ENCODE data around the gene KYNU. TPM values are rescaled to one million over a fixed set of nuclear protein-coding genes. Genes with fewer than 3 reads are reported as not detected.
"Not testable (repeated sequence)": the region's sequence is repeated elsewhere in the genome, so short reads cannot be mapped to it uniquely, and the experiment has no call there.

KYNU gene
- total and polyA plus RNA-seq, 4 donors = 1.2 to 13.5 (median 5.3) TPM

DNA sequence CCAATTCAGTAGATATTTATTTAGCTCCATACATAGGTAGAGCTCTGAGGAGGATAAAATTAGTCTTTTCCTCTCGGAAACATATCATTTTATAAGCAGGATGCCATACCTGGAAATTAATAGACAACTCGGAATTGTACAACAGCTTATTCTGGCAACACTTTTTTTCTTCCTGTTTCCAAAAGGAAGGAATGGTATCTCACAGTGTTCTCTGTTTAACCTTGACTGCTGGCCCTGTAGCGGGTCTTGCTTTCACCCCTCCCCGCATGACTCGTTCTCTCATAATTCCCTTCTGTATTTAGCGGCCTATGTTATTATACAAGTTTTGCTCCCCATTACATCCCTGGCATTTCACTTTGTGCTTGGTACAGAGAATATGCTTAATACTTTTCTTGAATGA lies 2.5 kb upstream of the KYNU start:
- DNase-seq (no peak), ATAC-seq (ENCODE audit: low FRiP score) (no peak)
- no peaks in the 10 kb centered on the region for H3K4me1 ChIP-seq (ENCODE audit: control insufficient read depth in 1 of 2, insufficient read depth in 2 of 2, low read length in 2 of 2)
- H3K4me3 ChIP-seq (ENCODE audit: low read length in 2 of 2) = no peak overlapping the region
- no peaks in the 10 kb centered on the region for H3K9me3 ChIP-seq (ENCODE audit: control insufficient read depth, low read length)
- H3K27ac ChIP-seq (ENCODE audit: low read depth in 1 of 2, low read length in 2 of 2) = no peak overlapping the region
- intact Hi-C loops (cut with DNase I) = no loop called here
- H3K27me3 ChIP-seq (ENCODE audit: control insufficient read depth in 1 of 2, insufficient read depth in 2 of 2, low read length in 1 of 2) = no peaks in the 10 kb centered on the region
- WGBS, 2 donors = 91 to 92% methylated on average over 6 of the region's 6 CpGs
- H3K36me3 ChIP-seq (ENCODE audit: control insufficient read depth in 1 of 2, insufficient read depth in 2 of 2, low read length in 1 of 2) = no peaks in the 10 kb centered on the region

DNA sequence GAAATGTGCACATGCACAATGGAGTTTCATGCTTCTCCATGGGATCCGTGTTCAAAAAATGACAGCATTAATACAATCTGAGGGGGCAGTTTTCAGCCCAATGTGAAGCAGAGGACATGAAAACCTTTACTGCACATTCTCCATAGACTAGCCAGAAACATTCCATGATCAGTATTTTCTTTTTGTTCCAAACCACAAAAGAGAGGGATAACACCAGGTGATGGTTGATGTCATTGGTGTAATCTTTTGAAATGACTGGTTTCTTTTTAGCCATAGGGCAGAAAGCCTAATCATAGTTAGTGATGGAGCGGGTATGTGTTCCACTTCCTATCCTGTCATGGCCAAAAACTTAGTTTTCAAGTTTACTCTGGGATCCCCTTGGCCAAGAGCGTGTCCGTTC lies 1.8 kb upstream of the KYNU start:
- Histone ChIP-seq H3K9me3 (ENCODE audit: control insufficient read depth, low read length) (no peaks in the 10 kb centered on the region), H3K27me3 (ENCODE audit: control insufficient read depth in 1 of 2, insufficient read depth in 2 of 2, low read length in 1 of 2) (no peaks in the 10 kb centered on the region), H3K4me1 (ENCODE audit: control insufficient read depth in 1 of 2, insufficient read depth in 2 of 2, low read length in 2 of 2) (peaks cover 0 to 2% of the 10 kb centered on the region in 2 donors), H3K27ac (ENCODE audit: low read depth in 1 of 2, low read length in 2 of 2) (no peak overlapping the region), H3K36me3 (ENCODE audit: control insufficient read depth in 1 of 2, insufficient read depth in 2 of 2, low read length in 1 of 2) (no peaks in the 10 kb centered on the region), H3K4me3 (ENCODE audit: low read length in 2 of 2) (no peak overlapping the region)
- ATAC-seq (ENCODE audit: low FRiP score) (no peak), DNase-seq (no peak)
- 85 to 88% methylated on average over 4 of the region's 4 CpGs for WGBS, 2 donors
- intact Hi-C loops (cut with DNase I) = no loop called here

DNA sequence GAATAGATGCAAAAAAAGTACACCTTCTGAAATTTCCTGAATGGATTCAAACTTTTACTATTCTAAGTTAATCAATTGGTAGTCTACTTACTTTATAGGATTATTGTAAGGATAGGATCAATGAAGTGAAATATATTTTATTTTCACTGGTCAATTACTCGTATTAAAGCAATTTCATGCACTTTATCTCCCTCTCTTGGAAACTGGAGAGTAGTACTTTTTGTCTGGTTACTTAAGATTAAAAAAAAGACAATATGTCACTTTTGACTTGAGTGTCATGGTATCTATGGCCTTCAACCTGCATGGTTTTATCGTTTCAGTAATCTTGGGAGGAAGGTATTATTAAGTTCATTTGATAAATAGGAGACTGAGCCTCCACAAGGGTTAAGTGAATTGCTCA lies 1.0 kb upstream of the KYNU start:
- no peaks in the 10 kb centered on the region for H3K27me3 ChIP-seq (ENCODE audit: control insufficient read depth in 1 of 2, insufficient read depth in 2 of 2, low read length in 1 of 2)
- ATAC-seq (ENCODE audit: low FRiP score) = no peak
- WGBS, 2 donors = 67 to 78% methylated on average over 2 of the region's 2 CpGs
- H3K4me3 ChIP-seq (ENCODE audit: low read length in 2 of 2) = no peak overlapping the region
- peaks cover 0 to 2% of the 10 kb centered on the region in 2 donors for H3K4me1 ChIP-seq (ENCODE audit: control insufficient read depth in 1 of 2, insufficient read depth in 2 of 2, low read length in 2 of 2)
- no peaks in the 10 kb centered on the region for H3K36me3 ChIP-seq (ENCODE audit: control insufficient read depth in 1 of 2, insufficient read depth in 2 of 2, low read length in 1 of 2)
- DNase-seq = no peak
- no peaks in the 10 kb centered on the region for H3K9me3 ChIP-seq (ENCODE audit: control insufficient read depth, low read length)
- no peak overlapping the region for H3K27ac ChIP-seq (ENCODE audit: low read depth in 1 of 2, low read length in 2 of 2)
- intact Hi-C loops (cut with DNase I) = no loop called here

DNA sequence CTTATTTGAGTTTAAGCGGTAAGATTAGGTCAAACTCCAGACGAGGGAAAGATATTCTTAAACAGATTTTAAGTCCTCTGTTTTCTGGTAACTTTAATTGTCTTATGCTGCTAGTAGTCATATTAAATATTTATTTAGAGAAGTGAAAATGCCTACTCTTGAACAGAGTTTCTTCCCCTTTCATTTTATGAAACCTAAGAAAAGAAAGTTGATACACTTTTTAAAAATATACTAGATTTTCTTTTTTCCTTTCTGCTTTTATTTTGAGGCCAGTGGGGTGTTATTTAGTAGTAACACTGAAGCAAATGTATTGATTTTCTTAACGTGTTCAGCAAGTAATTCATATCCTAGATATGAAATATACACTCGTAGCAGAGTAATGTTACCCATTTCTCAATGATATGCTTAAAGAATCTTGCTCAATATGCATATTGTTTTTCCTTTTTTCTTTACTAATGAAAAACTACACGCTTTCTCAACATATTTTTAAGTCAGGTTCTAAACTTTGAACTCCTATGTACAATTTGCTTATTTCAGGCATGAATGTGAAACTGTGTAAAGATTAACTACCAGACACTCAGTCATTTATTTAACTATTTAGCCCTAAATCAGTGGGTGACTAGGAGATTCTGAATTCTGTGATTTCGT lies 691 bp downstream of the KYNU start:
- ATAC-seq (ENCODE audit: low FRiP score) (no peak), DNase-seq (no peak)
- WGBS, 2 donors = 67 to 72% methylated on average over 6 of the region's 6 CpGs
- no peak overlapping the region for H3K27ac ChIP-seq (ENCODE audit: low read depth in 1 of 2, low read length in 2 of 2)
- H3K27me3 ChIP-seq (ENCODE audit: control insufficient read depth in 1 of 2, insufficient read depth in 2 of 2, low read length in 1 of 2) = no peaks in the 10 kb centered on the region
- H3K9me3 ChIP-seq (ENCODE audit: control insufficient read depth, low read length) = no peaks in the 10 kb centered on the region
- H3K4me3 ChIP-seq (ENCODE audit: low read length in 2 of 2) = no peak overlapping the region
- peaks cover 0 to 2% of the 10 kb centered on the region in 2 donors for H3K4me1 ChIP-seq (ENCODE audit: control insufficient read depth in 1 of 2, insufficient read depth in 2 of 2, low read length in 2 of 2)
- intact Hi-C loops (cut with DNase I) = no loop called here
- H3K36me3 ChIP-seq (ENCODE audit: control insufficient read depth in 1 of 2, insufficient read depth in 2 of 2, low read length in 1 of 2) = no peaks in the 10 kb centered on the region

DNA sequence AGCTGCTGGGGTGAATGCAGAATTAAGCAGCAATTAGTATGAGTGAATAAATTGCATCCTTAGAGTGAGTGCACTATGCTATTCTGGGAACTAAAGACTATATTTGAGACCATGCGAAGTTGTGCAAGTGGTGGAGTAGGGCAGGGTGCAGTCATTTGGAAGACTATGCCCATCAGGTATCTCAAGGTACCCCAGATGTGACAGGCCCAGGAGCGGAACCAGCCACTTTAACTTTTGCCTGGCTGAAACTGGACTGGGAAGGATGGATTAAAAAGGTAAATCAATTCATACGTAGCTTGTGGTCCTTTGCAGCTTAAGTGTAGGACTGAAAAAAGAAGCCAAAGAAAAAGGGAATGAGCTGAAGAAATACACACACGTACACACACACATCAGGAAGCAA lies 1.7 kb downstream of the KYNU start:
- intact Hi-C loops (cut with DNase I) = no loop called here
- no peak overlapping the region for H3K4me3 ChIP-seq (ENCODE audit: low read length in 2 of 2)
- H3K9me3 ChIP-seq (ENCODE audit: control insufficient read depth, low read length) = no peaks in the 10 kb centered on the region
- H3K4me1 ChIP-seq (ENCODE audit: control insufficient read depth in 1 of 2, insufficient read depth in 2 of 2, low read length in 2 of 2) = peaks cover 0 to 2% of the 10 kb centered on the region in 2 donors
- H3K36me3 ChIP-seq (ENCODE audit: control insufficient read depth in 1 of 2, insufficient read depth in 2 of 2, low read length in 1 of 2) = no peaks in the 10 kb centered on the region
- no peaks in the 10 kb centered on the region for H3K27me3 ChIP-seq (ENCODE audit: control insufficient read depth in 1 of 2, insufficient read depth in 2 of 2, low read length in 1 of 2)
- DNase-seq = no peak
- H3K27ac ChIP-seq (ENCODE audit: low read depth in 1 of 2, low read length in 2 of 2) = no peak overlapping the region
- no peak for ATAC-seq (ENCODE audit: low FRiP score)
- WGBS, 2 donors = 81 to 82% methylated on average over 4 of the region's 4 CpGs

DNA sequence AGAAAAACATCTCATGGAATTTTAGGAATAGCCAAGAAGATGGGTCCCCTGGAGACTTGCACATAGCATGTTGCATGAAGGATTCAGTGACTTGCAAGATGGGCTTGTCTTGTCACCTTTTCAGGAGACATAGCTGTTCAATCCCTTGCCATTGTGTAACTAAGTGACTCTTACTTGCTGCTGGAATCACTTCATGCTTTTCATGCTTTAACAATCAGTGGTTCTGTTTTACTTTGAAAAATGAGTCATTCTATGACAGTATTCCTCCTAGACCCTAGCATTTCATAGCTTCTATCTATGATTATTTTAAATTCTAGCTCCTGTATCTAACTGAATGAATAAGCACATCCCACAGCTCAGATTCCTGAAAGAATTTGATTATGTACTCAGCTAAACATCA lies 2.8 kb downstream of the KYNU start:
- no peak overlapping the region for H3K4me3 ChIP-seq (ENCODE audit: low read length in 2 of 2)
- intact Hi-C loops (cut with DNase I) = no loop called here
- ATAC-seq (ENCODE audit: low FRiP score) (no peak), DNase-seq (no peak)
- H3K27me3 ChIP-seq (ENCODE audit: control insufficient read depth in 1 of 2, insufficient read depth in 2 of 2, low read length in 1 of 2) = no peaks in the 10 kb centered on the region
- H3K27ac ChIP-seq (ENCODE audit: low read depth in 1 of 2, low read length in 2 of 2) = no peak overlapping the region
- H3K36me3 ChIP-seq (ENCODE audit: control insufficient read depth in 1 of 2, insufficient read depth in 2 of 2, low read length in 1 of 2) = no peaks in the 10 kb centered on the region
- H3K4me1 ChIP-seq (ENCODE audit: control insufficient read depth in 1 of 2, insufficient read depth in 2 of 2, low read length in 2 of 2) = peaks cover 0 to 2% of the 10 kb centered on the region in 2 donors
- no peaks in the 10 kb centered on the region for H3K9me3 ChIP-seq (ENCODE audit: control insufficient read depth, low read length)

DNA sequence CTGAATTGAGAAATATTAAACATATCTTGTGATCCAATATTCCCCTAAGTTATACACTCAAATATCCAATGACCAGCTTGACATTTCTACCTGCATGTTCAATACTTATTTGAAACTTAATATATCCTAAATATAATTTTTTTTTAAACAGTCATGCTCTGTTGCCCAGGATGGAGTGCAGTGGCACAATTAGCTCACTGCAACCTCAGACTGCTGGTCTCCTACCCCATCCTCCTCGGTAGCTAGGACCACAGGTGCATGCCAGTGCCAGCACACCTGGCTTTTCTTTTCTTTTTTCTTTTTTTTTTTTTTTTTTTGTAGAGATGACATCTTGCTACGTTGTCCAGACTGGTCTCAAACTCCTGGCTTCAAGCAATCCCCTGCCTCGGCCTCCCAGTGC lies 4.2 kb downstream of the KYNU start:
- Histone ChIP-seq H3K4me1 (ENCODE audit: control insufficient read depth in 1 of 2, insufficient read depth in 2 of 2, low read length in 2 of 2) (peaks cover 0 to 2% of the 10 kb centered on the region in 2 donors), H3K4me3 (ENCODE audit: low read length in 2 of 2) (no peak overlapping the region), H3K27ac (ENCODE audit: low read depth in 1 of 2, low read length in 2 of 2) (no peak overlapping the region), H3K27me3 (ENCODE audit: control insufficient read depth in 1 of 2, insufficient read depth in 2 of 2, low read length in 1 of 2) (no peaks in the 10 kb centered on the region), H3K9me3 (ENCODE audit: control insufficient read depth, low read length) (no peaks in the 10 kb centered on the region), H3K36me3 (ENCODE audit: control insufficient read depth in 1 of 2, insufficient read depth in 2 of 2, low read length in 1 of 2) (no peaks in the 10 kb centered on the region)
- intact Hi-C loops (cut with DNase I) = no loop called here
- ATAC-seq (ENCODE audit: low FRiP score) = no peak
- 83 to 89% methylated on average over 3 of the region's 3 CpGs for WGBS, 2 donors
- DNase-seq = no peak

DNA sequence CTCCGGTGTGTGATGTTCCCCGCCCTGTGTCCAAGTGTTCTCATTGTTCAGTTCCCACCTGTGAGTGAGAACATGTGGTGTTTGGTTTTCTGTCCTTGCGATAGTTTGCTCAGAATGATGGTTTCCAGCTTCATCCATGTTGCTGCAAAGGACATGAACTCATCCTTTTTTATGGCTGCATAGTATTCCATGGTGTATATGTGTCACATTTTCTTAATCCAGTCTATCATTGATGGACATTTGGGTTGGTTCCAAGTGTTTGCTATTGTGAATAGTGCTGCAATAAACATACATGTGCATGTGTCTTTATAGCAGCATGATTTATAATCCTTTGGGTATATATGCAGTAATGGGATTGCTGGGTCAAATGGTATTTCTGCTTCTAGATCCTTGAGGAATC lies 5.0 kb downstream of the KYNU start:
- H3K27me3 ChIP-seq (ENCODE audit: control insufficient read depth in 1 of 2, insufficient read depth in 2 of 2, low read length in 1 of 2); H3K36me3 ChIP-seq (ENCODE audit: control insufficient read depth in 1 of 2, insufficient read depth in 2 of 2, low read length in 1 of 2); H3K4me3 ChIP-seq (ENCODE audit: low read length in 2 of 2); ATAC-seq (ENCODE audit: low FRiP score); H3K4me1 ChIP-seq (ENCODE audit: control insufficient read depth in 1 of 2, insufficient read depth in 2 of 2, low read length in 2 of 2); H3K9me3 ChIP-seq (ENCODE audit: control insufficient read depth, low read length); intact Hi-C loops (cut with DNase I); H3K27ac ChIP-seq (ENCODE audit: low read depth in 1 of 2, low read length in 2 of 2); DNase-seq: not testable (repeated sequence)
- 93 to 99% methylated on average over 3 of the region's 3 CpGs for WGBS, 2 donors

DNA sequence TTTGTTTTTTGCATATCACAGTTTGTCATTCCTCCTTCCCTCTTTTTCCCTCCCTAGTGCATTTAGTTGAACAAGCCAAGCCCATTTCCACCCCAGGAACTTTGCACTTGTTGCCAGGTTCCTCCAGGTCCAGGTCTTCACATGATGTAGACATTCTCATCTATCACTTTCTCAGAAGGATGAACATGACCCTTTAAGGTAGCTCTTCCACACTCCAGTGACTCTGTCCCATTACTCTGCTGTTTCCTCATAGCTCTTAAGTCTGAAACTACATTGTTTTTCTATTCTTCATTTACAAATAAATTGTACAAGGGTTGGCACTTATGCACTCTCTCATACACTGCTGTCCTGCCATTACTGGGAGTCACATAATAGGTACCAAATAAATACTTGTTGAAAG lies 6.1 kb downstream of the KYNU start:
- Histone ChIP-seq H3K9me3 (ENCODE audit: control insufficient read depth, low read length) (no peaks in the 10 kb centered on the region), H3K4me1 (ENCODE audit: control insufficient read depth in 1 of 2, insufficient read depth in 2 of 2, low read length in 2 of 2) (peaks cover 0 to 2% of the 10 kb centered on the region in 2 donors), H3K36me3 (ENCODE audit: control insufficient read depth in 1 of 2, insufficient read depth in 2 of 2, low read length in 1 of 2) (no peaks in the 10 kb centered on the region), H3K27ac (ENCODE audit: low read depth in 1 of 2, low read length in 2 of 2) (no peak overlapping the region), H3K27me3 (ENCODE audit: control insufficient read depth in 1 of 2, insufficient read depth in 2 of 2, low read length in 1 of 2) (no peaks in the 10 kb centered on the region), H3K4me3 (ENCODE audit: low read length in 2 of 2) (no peak overlapping the region)
- DNase-seq = no peak
- intact Hi-C loops (cut with DNase I) = no loop called here
- no peak for ATAC-seq (ENCODE audit: low FRiP score)

Measured in aorta (tissue), 5 donors.